OCI-LY7 (cell line): ENCODE measurements around the gene RNF175. TPM values are rescaled to one million over a fixed set of nuclear protein-coding genes. Genes with fewer than 3 reads are reported as not detected.
"Not testable (repeated sequence)": the region's sequence is repeated elsewhere in the genome, so short reads cannot be mapped to it uniquely, and the experiment has no call there.

Experiments used
- BruUV-seq: library from RNA; stranded (reverse); fragments of 400-500 nt; replicated peaks from 2 replicates; lab custom pipeline; 2021; lab: Mats Ljungman, UMichigan
- CTCF ChIA-PET: fragments of 300-600 bp; sonication (Branson Sonifier 250); formaldehyde crosslinking; loops from one replicate; lab custom pipeline; 2022; ENCODE audit warnings: antibody characterized with exemption; ENCODE audit not compliant: unreplicated experiment; lab: Charles Lee
- POLR2A ChIA-PET: fragments of 300-600 bp; sonication (Branson Sonifier 250); formaldehyde crosslinking; loops from one replicate; lab custom pipeline; 2022; ENCODE audit warnings: antibody characterized with exemption; lab: Charles Lee
- DNase-seq: peaks from one replicate; pipeline ENCODE4 v3.0.0-alpha.2; 2015; ENCODE audit warnings: low spot score
- H2AFZ ChIP-seq: fragments of 200-600 bp; sonication (generic), shearing (Covaris generic); 2 replicates; pipeline ENCODE4 v1.6.1; 2014; ENCODE audit warnings: mild to moderate bottlenecking, antibody characterized with exemption, low read length, moderate library complexity
- H3K27ac ChIP-seq: fragments of 200-600 bp; sonication (generic); 2 replicates; pipeline ENCODE4 v1.5.1; 2014; ENCODE audit warnings: mixed run types, low read depth, mild to moderate bottlenecking, moderate library complexity, low read length, inconsistent platforms; ENCODE audit not compliant: poor library complexity, severe bottlenecking
- H3K36me3 ChIP-seq: fragments of 200-600 bp; sonication (generic); 2 replicates; pipeline ENCODE4 v1.6.1; 2014; ENCODE audit warnings: mild to moderate bottlenecking, antibody characterized with exemption, low read length, moderate library complexity, mixed read lengths; ENCODE audit not compliant: insufficient read depth
- H3K4me1 ChIP-seq: fragments of 200-600 bp; sonication (generic); 2 replicates; pipeline ENCODE4 v1.5.1; 2014; ENCODE audit warnings: mild to moderate bottlenecking, low read length; ENCODE audit not compliant: insufficient read depth, poor library complexity, severe bottlenecking
- H3K4me2 ChIP-seq: fragments of 200-600 bp; sonication (generic); 2 replicates; pipeline ENCODE4 v1.6.1; 2014; ENCODE audit warnings: mild to moderate bottlenecking, low read length
- H3K4me3 ChIP-seq: fragments of 200-600 bp; sonication (generic); 2 replicates; pipeline ENCODE4 v1.5.1; 2014; ENCODE audit warnings: mild to moderate bottlenecking, low read depth, low read length; ENCODE audit not compliant: poor library complexity, severe bottlenecking
- H3K79me2 ChIP-seq: fragments of 200-600 bp; sonication (generic); 2 replicates; pipeline ENCODE4 v1.6.1; 2016; ENCODE audit warnings: low read depth, mild to moderate bottlenecking, low read length, moderate library complexity, mixed read lengths; ENCODE audit not compliant: insufficient read depth
- H3K9me2 ChIP-seq: fragments of 200-600 bp; sonication (generic); 2 replicates; pipeline ENCODE4 v1.6.1; 2016; ENCODE audit warnings: mild to moderate bottlenecking, low read length, mixed read lengths; ENCODE audit not compliant: insufficient read depth
- H3K9me3 ChIP-seq: fragments of 200-600 bp; sonication (generic); 2 replicates; pipeline ENCODE4 v1.6.1; 2014; ENCODE audit warnings: mild to moderate bottlenecking, mixed run types, low read length, mixed read lengths
- H4K20me1 ChIP-seq: fragments of 200-600 bp; sonication (generic); 2 replicates; pipeline ENCODE4 v1.6.1; 2014; ENCODE audit warnings: mild to moderate bottlenecking, antibody characterized with exemption, low read length, moderate library complexity, mixed read lengths; ENCODE audit not compliant: insufficient read depth
- CTCF ChIP-seq: fragments of 200-600 bp; sonication (generic); conservative IDR thresholded peaks from 2 replicates; pipeline ENCODE4 v1.5.1; 2014; ENCODE audit warnings: mild to moderate bottlenecking, antibody characterized with exemption, low read length, moderate library complexity, mixed read lengths
- EZH2phosphoT487 ChIP-seq: fragments of 200-600 bp; sonication (generic); IDR thresholded peaks from 2 replicates; pipeline ENCODE4 v1.6.1; 2018; ENCODE audit warnings: low read depth, borderline replicate concordance, mild to moderate bottlenecking, mixed run types, antibody characterized with exemption, low read length, moderate library complexity, mixed read lengths
- intact Hi-C: fragments of 100-400 bp; cut with micrococcal nuclease; formaldehyde crosslinking; loops from one replicate; pipeline ENCODE4 v1.10.0; 2022; ENCODE audit not compliant: unreplicated experiment
- total RNA-seq, 2 experiments: library from RNA; depleted of rRNA in 1 of 2; stranded (reverse); fragments of >200 nt in 1 of 2; shearing (Covaris generic) in 1 of 2; gene quantifications; 2 replicates each; pipeline ENCODE4 v1.2.3, GENCODE V29; 2014 to 2022

Gene RNF175
- total RNA-seq, 2 experiments from 2014 or later, result 0.25 TPM; not detected in 1

DNA sequence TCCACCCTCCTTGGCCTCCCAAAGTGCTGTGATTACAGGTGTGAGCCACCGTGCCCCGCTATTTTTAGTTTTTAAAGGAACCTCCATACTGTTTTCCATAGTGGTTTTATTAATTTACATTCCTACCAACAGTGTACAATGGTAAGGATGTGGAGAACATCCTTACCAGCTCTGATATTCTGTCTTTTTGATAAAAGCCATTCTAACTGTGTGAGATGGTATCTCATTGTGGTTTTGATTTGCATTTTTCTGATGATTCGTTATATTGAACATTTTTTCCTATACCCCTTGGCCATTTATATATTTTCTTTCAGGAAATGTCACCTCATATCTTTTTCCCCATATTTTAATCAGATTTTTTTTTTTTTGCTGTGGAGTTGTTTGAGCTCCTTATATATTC, 90.0 kb downstream of the RNF175 start:
- no peaks in the 10 kb centered on the region for H3K36me3 ChIP-seq
- no peaks in the 10 kb centered on the region for H4K20me1 ChIP-seq
- no peak for DNase-seq
- TF ChIP-seq EZH2phosphoT487 (no peak), CTCF (no peak)
- no TSS peak for BruUV-seq
- no peaks in the 10 kb centered on the region for H3K9me2 ChIP-seq
- H3K4me1 ChIP-seq, result no peaks in the 10 kb centered on the region
- no peak overlapping the region for H3K27ac ChIP-seq
- no peaks in the 10 kb centered on the region; the same call in 1 of the 2 replicates for H3K9me3 ChIP-seq
- no peaks in the 10 kb centered on the region for H3K79me2 ChIP-seq
- ChIA-PET POLR2A (interaction anchor here (0.7 kb wide), 1 partner anchor 237 kb away, joined by 3 read pairs; no protein-coding TSS in a partner anchor), CTCF (no interaction called here)
- H3K4me3 ChIP-seq, result no peak overlapping the region
- H2AFZ ChIP-seq, result no peak overlapping the region
- intact Hi-C loops, result no loop called here
- no peak overlapping the region for H3K4me2 ChIP-seq

DNA sequence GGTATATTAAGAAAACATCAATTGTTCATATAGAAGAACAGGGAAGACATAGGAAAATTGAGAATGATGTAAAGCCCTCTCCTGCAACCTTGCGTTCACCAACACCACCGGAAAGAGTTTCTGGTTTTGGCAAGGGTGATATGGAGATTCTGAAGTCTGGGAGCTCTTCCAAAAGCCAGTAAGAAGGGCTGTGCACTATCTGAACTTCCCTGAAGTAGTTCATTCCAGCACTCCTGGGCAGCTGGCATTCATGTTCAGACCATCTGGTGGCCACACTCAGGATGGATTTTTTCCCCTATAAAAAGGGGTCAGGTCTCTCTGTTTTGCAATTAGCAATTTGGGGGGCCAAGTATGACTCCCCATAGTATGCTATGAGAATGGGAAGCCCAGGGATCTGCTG, 91.2 kb downstream of the RNF175 start:
- Histone ChIP-seq H3K79me2 (no peaks in the 10 kb centered on the region), H3K4me3 (no peak overlapping the region), H3K4me2 (no peak overlapping the region), H2AFZ (no peak overlapping the region), H3K4me1 (no peaks in the 10 kb centered on the region), H3K36me3 (no peaks in the 10 kb centered on the region), H3K27ac (no peak overlapping the region), H3K9me2 (no peaks in the 10 kb centered on the region), H4K20me1 (no peaks in the 10 kb centered on the region), H3K9me3 (no peaks in the 10 kb centered on the region)
- no peak for DNase-seq
- intact Hi-C loops, result no loop called here
- no peak for TF ChIP-seq EZH2phosphoT487
- TF ChIP-seq CTCF, result no peak
- no TSS peak for BruUV-seq
- ChIA-PET POLR2A (no interaction called here), CTCF (no interaction called here)

DNA sequence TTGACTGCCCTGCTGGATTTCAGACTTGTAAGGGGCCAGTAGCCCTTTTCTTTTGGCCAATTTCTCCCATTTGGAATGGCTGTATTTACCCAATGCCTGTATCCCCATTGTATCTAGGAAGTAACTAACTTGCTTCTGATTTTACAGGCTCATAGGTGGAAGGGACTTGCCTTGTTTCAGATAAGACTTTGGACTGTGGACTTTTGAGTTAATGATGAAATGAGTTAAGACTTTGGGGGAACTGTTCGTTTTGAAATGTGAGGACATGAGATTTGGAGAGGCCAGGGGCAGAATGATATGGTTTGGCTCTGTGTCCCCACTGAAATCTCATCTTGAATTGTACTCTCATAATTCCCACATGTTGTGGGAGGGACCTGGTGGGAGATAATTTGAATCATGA, 93.3 kb downstream of the RNF175 start:
- CTCF ChIA-PET, BruUV-seq: not testable (repeated sequence)
- POLR2A ChIA-PET, result interaction anchor here (0.6 kb wide), 1 partner anchor 19 kb away, joined by 3 read pairs; no protein-coding TSS in a partner anchor

More for the DNA sequence above, 93.3 kb downstream of the RNF175 start:
- H3K9me2 ChIP-seq, H3K4me3 ChIP-seq, DNase-seq, H3K4me1 ChIP-seq, H3K9me3 ChIP-seq, intact Hi-C loops, H3K79me2 ChIP-seq, H2AFZ ChIP-seq, H3K4me2 ChIP-seq, H3K36me3 ChIP-seq, H3K27ac ChIP-seq, H4K20me1 ChIP-seq: not testable (repeated sequence)
